Stimulated activated CD8-positive, alpha-beta memory T cell treated with anti-CD3 and anti-CD28 coated beads, Interleukin-4, amount 100 ng/mL, for 48 hours (primary cell): ENCODE measurements around the gene APELA.
"Not testable (repeated sequence)": the region's sequence is repeated elsewhere in the genome, so short reads cannot be mapped to it uniquely, and the experiment has no call there.

Source experiments
- DNase-seq: peaks from one replicate; pipeline ENCODE4 v3.0.0-alpha.2; 2020

Gene APELA, protein sequence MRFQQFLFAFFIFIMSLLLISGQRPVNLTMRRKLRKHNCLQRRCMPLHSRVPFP

GRCh38 chr4:164876700-164877324, at the start of gene APELA:
TSS of gene APELA (plus strand) at chr4:164877178. CDS start at chr4:164877332, 154 bp downstream.
- no peak for DNase-seq

DNA sequence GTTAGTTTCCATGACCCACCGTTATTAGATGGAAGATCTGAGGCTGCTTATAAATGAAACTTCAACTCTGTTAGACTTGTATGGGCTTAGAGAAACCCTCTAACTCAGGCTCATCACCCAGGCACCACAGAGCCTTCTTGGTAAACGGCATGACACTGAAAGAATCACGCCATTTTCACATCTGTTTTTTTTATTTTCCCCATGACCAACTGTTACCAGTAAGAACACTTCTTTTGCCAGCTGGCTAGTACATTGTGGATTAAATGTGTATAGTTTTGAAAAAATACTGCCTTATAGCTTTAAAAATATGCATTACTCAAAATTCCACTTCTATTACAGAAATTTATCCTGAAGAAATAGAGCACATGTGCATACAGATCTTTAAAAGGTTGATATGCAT, 48.0 kb upstream of the APELA start:
- DNase-seq = no peak

GRCh38 chr4:164846566-164846965, 30.4 kb upstream of the APELA start:
- DNase-seq = no peak

DNA sequence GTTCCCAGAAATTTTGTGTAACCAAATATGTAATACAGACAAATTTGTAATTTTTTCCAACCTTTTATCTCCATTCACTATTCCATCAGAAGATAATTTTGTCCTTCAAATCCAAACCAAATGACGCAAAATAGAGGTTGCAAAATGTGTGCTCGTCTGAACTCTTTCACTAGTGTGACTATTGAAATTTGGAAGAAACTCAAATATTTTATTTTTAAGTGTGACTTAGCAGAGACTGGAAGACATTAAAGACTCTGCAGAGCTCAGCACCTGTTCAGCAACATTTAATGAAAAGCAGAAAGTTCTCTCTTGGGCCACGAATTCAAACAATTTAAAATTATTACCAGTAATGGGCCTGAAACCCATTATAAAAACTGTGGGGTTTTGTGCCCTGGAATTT, 30.0 kb upstream of the APELA start:
- DNase-seq = no peak

GRCh38 chr4:164847967-164848649, 28.9 kb upstream of the APELA start:
- no peak for DNase-seq

GRCh38 chr4:164856396-164856795, 20.6 kb upstream of the APELA start:
- no peak for DNase-seq

DNA sequence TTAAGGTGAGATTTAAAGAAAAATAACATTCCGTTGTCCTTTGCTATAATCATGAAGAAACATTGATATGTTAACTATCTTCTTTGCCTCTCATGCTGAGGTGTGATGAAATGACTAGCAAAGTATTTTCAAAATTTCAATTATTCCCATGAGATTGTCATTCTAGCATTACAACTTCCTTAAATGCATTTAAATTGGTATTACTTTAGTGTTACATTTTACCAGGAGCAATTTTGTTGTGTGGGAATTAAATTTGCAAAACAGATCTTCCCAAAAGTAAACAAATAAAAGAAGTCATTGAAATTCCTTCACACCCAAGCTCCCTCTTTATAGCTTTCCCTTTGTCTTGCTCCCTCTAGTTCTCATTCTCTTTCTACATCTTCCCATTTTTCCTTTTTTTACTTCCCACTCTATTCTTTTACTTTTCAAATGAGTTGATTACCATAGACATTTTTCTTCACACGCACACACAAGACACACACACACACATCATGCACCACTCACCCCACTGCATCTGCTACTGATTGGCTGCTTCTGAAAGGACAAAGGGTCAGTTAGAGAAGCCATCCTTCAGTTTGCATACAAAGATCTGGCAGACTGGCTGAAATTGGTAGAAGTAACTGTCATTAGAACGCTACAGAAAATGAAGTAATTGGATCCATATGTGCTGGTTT, 10.0 kb upstream of the APELA start:
- no peak for DNase-seq

- DNase-seq = no peak
Observed at GRCh38 chr4:164871673-164872072, 5.3 kb upstream of the APELA start.

DNA sequence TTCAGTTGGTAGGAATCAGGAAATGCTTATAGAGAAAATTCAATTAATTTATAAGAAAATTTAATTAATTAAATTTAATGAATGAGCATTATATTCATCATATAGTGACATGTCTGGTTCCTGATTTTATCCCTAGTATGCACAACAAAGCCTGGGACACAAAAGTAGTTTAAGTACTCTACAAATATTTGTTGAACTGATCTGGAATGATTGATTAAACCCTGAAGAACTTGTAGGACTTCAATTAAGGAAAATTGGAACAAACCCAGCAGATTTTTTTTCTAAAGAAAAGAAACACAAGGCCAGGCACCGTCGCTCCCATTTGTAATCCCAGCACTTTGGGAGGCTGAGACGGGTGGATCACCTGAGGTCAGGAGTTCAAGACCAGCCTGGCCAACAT, 4.5 kb upstream of the APELA start:
- no peak for DNase-seq

DNA sequence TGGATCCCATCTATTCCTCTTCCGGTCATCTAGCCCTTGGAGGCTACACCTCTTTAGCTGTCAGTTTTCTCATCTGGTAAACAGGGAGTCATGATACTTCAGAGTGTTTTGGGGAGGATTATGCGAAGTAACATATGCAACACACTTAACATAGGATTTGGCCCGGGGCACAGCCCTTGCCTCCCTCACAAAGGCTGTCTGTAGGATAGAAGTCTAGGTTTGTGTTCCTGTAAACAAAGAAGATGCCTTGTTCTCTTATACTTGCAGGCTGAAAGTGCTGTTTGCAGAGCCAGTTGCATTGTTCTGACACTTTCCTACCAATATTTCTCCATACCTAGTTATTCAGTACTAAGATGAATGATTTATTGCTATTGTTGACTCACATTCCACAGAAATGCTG, 2.2 kb upstream of the APELA start:
- DNase-seq = no peak

GRCh38 chr4:164880489-164881262, 3.7 kb downstream of the APELA start:
- DNase-seq = no peak

- DNase-seq = no peak
Observed at GRCh38 chr4:164888096-164888715, 11.2 kb downstream of the APELA start.

DNA sequence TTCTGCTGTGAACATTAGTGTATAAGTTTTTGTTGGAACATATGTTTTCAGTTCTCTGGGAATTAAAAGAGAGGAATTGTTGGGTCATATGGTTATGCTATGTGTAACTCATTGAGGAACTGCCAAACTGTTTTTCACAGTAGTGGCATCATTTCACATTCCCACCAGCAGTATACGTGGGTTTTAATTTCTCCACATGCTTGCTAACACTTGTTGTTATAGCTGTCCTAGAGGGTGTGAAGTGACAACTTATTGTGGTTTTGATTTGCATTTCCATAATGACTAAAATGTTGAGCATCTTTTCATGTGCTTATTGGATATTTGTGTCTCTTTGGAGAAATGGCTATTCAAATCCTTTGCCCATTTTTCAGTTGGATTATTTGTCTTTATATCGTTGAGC, 13.7 kb downstream of the APELA start:
- DNase-seq = no peak

- DNase-seq = no peak
Observed at GRCh38 chr4:164892018-164892417, 15.0 kb downstream of the APELA start.

- no peak for DNase-seq
Observed at GRCh38 chr4:164894702-164895101, 17.7 kb downstream of the APELA start.

DNA sequence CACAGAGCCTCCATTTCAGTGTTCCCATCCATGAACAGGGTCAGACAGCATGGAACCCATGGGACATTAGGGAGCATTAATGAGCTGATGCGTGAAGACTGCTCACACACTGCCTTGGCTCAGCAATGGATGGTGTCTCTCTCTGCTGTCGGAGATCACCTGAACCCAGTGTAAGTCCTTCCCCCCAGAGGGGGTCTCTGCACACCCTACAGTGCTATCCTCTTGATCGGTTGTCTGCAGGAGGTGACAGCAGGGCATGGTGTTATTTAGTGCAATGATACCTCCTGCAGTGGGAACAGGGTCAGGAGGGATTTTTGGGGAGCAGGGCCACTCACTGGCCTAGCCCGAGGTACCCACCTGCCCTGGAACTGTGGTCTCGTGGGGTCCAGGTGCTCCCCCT, 25.6 kb downstream of the APELA start:
- no peak for DNase-seq

- DNase-seq = no peak
Observed at GRCh38 chr4:164904336-164904735, 27.4 kb downstream of the APELA start.

DNA sequence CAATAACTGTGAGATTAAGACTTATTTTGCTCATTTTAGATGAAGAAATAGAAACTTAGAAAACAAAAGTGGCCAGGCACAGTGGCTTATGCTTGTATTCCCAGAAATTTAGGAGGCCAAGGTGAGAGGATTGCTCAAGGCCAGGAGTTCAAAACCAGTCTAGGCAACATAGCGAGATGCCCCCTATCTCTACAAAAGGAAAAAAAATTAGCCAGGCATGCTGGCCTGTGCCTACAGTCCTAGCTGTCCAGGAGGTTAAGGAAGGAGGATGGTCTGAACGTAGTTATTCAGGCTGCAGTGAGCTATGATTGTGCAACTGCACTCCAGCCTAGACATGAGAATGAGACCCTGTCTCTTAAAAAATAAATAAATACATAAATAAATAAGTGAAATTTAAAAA, 28.0 kb downstream of the APELA start:
- DNase-seq = no peak

- DNase-seq = no peak
Observed at GRCh38 chr4:164906368-164906767, 29.4 kb downstream of the APELA start.

- DNase-seq = not testable (repeated sequence)
Observed at GRCh38 chr4:164913506-164913905, 36.5 kb downstream of the APELA start.

- DNase-seq = no peak
Observed at GRCh38 chr4:164918956-164919355, 42.0 kb downstream of the APELA start.

GRCh38 chr4:164924670-164925238, 47.8 kb downstream of the APELA start:
- no peak for DNase-seq

DNA sequence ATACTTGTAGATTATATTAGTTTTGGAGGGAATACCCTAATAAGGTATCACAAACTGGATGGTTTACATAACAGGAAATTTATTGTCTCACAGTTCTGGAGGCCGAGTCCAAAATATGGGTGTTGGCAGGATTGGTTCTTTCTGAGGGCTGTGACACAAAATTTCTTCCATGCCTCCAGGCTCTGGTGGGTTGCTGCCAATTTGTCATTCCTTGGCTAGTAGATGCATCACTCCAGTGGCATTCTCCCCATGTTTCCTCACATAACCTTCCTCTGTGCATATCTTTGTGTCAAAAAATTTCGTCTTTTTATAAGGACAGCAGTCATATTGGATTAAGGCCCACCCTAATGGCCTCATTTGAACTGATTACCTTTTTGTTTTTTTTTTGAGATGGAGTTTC, 49.3 kb downstream of the APELA start:
- no peak for DNase-seq
